GM21447 (cell line): Measurements from ENCODE around the gene RIGI.
"Not testable (repeated sequence)": the region's sequence is repeated elsewhere in the genome, so short reads cannot be mapped to it uniquely, and the experiment has no call there.

Source experiments
- ATAC-seq: cut with Tn5 transposase; IDR thresholded peaks from one replicate; pipeline ENCODE4 v1.9.1; 2021; ENCODE audit not compliant: unreplicated experiment

Gene RIGI

GRCh38 chr9:32526041-32526706, at the start of gene RIGI:
Gene RIGI (minus strand): TSS chr9:32526196. CDS start chr9:32526166, 30 bp downstream.
- peak; percentile 72 for ATAC-seq

- ATAC-seq: no peak
Observed at GRCh38 chr9:32574858-32575257, 48.9 kb upstream of the RIGI start.

- no peak for ATAC-seq
Observed at GRCh38 chr9:32573821-32574220, 47.8 kb upstream of the RIGI start.

GRCh38 chr9:32572900-32573523, 47.0 kb upstream of the RIGI start, which contains the start of gene NDUFB6:
Gene NDUFB6 (minus strand): TSS chr9:32573159. CDS start chr9:32573060, 99 bp downstream.
- ATAC-seq: peak; percentile 77

DNA sequence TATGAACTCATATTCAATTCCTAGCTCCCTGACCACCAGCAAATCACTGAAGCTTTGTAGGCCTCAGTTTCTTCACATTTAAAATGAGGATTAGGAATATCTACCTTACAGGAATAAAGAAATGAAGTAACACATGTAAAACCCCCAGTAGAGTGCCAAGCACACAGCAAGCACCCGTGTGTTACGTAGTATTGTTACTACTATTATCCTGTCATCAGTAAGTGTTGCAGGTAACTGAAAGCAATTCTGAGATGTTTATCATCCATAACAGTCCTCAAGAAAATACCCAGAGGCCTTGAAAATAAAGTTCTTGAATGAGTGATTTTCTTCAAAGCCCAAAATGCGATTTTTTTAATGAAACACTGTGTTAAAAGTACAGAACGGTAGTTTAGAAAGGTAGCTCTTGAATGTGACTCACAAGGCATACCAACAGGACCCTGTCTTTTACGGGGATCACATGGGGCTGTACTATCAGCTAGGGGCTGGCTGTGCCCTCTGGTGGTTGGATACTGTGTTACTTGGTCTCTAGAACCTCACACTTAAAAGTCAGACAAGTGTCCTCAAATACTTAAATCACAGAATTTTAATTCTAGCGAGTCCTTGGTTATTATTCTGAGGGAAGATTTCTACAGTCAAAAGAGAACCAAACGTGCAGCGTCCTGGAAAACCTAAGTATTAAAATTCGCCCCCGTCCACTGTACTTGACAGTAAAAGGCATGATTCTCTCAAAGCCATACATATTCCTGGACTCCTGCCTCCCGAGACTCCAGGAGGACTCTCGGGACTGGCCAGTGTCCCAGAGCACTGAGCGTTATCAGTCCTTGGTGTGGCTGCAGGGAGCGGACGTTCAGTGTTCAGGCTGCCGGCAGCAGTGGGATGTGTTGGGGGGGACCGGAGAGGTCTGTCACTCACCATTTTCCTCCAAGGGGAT, 46.2 kb upstream of the RIGI start:
- ATAC-seq: peak; percentile 94

- no peak for ATAC-seq
Observed at GRCh38 chr9:32570262-32570661, 44.3 kb upstream of the RIGI start.

DNA sequence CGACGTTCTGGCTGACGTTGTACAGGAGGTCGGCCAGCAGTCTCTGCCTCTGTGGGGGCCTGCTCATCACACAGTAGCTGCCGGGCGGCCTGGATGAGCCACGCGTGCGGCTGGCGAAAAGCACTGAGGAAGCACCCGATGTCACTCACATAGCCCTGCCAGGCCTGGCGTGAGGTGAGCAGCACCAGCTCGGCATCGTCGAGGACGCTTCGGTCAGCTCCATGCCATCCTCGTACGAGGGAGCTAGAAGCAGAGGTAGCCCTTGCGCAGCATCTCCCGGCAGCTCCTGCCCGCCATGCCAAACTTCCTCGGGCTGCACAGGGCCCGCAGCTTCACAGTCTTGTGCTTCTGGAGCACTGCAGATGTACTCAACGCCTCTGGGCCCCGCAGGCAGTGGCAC, 40.8 kb upstream of the RIGI start:
- ATAC-seq: no peak

GRCh38 chr9:32565967-32566366, 40.0 kb upstream of the RIGI start:
- no peak for ATAC-seq

GRCh38 chr9:32558408-32558934, 32.5 kb upstream of the RIGI start:
- ATAC-seq: no peak

- ATAC-seq: no peak
Observed at GRCh38 chr9:32554591-32554990, 28.6 kb upstream of the RIGI start.

GRCh38 chr9:32554107-32554506, 28.1 kb upstream of the RIGI start:
- ATAC-seq: no peak

GRCh38 chr9:32552172-32552872, 26.3 kb upstream of the RIGI start, which contains the start of the genes SMIM27 and TOPORS:
Gene SMIM27 (plus strand): TSS chr9:32552327. CDS start chr9:32552435, 108 bp downstream.
Gene TOPORS (minus strand): TSS chr9:32552586. CDS start chr9:32552436, 150 bp downstream.
- peak; percentile 65 for ATAC-seq

DNA sequence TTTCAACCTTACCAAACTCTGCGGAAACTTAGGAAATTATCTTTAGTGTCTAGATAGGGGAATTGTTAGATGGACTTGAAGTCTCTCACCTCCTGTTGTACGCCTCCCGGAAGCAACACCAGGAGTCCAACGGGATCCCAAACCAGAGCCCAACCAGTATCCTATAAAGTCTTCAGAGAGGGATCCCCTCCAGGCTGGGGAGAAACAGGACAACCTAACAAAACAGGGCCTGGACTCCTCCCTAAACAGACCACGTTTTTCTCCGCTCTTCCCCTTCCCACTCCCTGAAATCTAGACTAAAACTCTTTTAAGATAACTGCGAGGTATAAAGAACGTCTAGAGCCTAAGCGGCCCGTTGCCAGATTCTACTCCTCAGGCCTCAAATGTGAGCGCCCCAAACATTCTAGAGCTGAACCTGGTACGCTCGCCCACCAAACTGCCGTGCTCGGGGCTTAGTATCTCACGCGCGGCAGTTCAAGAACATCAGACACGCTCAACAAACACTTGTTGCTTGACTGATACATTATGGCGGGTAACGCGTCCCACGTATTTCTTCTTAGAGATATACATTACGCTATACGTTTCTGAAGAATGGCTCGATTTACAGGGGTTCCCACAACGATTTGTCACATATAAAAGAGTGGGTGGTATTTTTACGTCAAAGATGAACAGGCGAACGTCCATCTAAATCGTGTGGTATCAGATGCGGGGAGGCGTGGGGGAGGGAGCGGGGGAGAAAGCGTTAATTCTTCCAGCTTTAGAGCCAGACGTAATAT, 25.5 kb upstream of the RIGI start:
- peak; percentile 11 for ATAC-seq

GRCh38 chr9:32550562-32551275, 24.7 kb upstream of the RIGI start:
- peak; percentile 67 for ATAC-seq

GRCh38 chr9:32550150-32550561, 24.2 kb upstream of the RIGI start:
- ATAC-seq: no peak

DNA sequence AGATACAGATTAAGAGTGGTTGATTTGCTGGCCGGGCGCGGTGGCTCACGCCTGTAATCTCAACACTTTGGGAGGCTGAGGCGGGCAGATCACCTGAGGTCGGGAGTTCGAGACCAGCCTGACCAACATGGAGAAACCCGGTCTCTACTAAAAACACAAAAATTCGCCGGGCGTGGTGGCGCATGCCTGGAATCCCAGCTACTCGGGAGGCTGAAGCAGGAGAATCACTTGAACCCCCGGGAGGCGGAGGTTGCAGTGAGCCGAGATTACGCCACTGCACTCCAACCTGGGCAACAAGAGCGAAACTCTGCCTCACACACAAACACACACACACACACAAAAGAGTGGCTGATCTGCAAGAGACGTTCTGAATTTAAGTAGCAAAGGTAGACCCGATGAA, 22.2 kb upstream of the RIGI start:
- not testable (repeated sequence) for ATAC-seq

- no peak for ATAC-seq
Observed at GRCh38 chr9:32545884-32546283, 19.9 kb upstream of the RIGI start.

DNA sequence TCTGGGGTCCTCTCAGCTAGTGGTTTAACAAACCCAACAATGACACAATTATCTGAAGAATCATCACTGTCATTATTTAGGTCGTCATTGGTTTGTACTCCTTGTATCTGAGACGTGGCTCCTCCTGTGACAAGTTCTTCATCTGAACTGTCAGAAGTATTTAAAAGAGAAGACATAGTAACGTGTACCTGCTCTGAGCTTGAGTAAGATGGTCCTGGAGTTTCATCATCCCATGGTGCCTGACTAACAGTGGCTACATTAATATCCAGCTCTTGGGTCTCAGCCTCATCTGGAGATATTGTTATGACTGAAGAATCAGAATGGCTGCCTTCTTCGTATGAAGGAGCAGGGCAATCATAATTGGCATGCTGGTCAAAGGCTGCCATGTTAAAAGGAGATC, 17.1 kb upstream of the RIGI start:
- ATAC-seq: no peak

GRCh38 chr9:32533816-32534215, 7.8 kb upstream of the RIGI start:
- ATAC-seq: no peak
